Stimulated activated CD8-positive, alpha-beta memory T cell treated with anti-CD3 and anti-CD28 coated beads, Interleukin-4, amount 100 ng/mL, for 48 hours (primary cell): ENCODE results near the gene PDE1C.
"Not testable (repeated sequence)": the region's sequence is repeated elsewhere in the genome, so short reads cannot be mapped to it uniquely, and the experiment has no call there.

Experiments
- DNase-seq: peaks from one replicate; pipeline ENCODE4 v3.0.0-alpha.2; 2020

The PDE1C gene

DNA sequence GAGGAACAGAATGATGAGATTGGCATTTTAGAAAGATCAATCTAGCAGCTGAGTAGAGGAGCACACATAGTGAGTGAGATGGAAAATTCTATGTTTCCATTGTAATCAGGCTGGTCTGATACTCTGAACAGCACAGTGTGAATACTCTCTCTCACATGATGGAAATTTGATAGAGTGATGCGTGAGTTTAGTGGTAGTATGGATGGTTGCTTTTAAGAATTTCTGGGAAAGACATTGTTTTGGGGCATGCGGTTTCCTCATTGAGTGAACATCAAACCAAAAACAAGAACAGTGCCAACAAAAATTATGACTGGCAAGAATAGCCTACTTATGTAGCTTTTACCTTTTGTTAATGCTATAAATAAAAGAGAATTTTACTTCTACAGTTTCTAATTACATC, 183.2 kb downstream of the PDE1C start:
- no peak for DNase-seq

DNA sequence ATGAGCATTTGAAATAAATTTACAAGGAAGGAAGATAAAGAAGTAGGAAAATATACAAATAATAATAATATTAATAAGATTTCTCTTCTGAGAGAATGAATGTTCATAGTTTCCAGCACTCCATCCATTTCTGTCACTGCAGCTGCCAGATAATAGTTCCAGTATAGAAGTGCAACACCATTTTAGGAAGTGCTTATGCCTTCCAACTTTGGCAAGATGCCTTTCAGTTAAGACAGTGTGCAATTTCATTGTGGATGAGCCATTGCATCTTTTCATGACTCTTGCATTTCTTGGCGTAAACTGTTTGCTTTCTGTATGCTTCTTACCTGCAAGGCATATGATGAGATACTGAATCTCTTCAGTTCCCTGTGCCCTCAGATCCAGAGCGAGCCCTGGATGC, 185.0 kb downstream of the PDE1C start:
- no peak for DNase-seq

DNA sequence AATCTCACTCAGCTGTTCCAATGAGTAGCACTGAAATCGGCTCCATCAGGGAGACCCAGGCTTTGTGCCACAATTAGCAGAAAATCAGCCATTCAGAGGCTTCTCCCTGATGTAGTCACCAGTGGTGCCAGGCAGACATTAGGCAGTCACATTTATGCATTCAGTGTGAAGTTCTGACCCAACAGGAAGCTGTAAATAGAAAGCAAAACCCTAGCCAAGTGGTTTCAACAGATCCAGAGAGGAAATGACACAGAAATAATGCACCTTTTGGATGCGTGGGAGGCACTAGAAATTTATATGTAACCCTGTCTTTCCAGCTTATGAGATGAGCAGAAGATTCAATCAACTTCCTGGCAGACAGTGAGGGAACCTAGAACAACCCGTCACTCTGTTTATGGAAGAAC, 186.4 kb downstream of the PDE1C start:
- DNase-seq = no peak

DNA sequence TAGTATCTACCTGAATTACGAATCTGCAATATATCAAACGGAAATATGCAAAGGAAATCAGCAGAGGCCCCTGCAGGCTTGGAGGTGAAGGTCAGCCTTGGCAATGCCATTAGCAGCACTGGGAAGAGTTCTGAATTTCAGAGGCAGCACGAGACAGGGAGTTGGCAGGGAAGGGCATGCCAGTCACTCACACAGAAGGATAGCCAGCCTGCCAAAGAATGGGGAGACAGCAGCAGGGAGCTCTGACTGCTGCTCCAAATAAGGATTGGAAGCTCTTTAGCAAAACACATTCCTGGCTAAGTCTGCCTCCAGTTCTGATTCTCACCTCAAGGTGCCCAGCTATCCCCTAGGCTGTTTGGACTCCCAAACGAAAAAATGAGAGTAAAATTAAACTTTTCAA, 188.0 kb downstream of the PDE1C start:
- DNase-seq = no peak

DNA sequence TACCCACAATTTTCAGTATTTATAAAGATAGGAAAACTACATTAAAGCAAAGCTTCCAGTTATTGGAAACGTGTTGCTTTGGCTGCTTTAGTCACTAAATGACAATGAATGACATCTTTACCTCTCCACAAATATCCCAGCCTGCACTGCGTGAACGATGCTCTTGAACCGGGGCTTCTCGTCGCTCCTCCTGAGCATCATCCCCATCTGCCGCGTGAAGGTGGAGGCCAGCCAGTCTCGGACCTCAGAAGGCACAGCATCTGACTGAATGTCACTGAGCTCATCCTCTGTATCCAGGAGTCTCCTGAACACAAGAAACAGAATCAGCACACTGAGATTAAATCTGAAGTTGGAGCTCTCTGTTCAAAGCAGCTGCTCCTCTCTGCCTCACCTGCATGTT, 191.3 kb downstream of the PDE1C start:
- DNase-seq = no peak

DNA sequence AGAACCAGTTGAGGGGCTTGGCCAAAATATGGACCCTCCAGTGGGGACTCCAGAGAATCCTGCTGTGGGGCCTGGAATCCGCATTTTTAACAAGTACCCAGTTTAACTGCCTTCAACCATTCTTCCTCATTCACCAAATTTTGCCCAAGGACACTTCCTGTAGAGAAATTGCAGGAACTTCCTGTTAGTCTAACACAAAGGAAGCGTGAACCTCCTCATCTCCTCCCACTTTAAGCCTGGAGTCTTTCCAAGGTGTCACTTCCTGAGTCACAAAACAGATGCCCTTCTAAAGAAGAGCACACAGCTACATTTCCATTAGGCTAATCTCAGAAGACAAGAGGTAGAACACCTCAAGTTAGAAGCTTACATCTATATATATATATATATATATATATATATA, 194.8 kb downstream of the PDE1C start:
- no peak for DNase-seq

DNA sequence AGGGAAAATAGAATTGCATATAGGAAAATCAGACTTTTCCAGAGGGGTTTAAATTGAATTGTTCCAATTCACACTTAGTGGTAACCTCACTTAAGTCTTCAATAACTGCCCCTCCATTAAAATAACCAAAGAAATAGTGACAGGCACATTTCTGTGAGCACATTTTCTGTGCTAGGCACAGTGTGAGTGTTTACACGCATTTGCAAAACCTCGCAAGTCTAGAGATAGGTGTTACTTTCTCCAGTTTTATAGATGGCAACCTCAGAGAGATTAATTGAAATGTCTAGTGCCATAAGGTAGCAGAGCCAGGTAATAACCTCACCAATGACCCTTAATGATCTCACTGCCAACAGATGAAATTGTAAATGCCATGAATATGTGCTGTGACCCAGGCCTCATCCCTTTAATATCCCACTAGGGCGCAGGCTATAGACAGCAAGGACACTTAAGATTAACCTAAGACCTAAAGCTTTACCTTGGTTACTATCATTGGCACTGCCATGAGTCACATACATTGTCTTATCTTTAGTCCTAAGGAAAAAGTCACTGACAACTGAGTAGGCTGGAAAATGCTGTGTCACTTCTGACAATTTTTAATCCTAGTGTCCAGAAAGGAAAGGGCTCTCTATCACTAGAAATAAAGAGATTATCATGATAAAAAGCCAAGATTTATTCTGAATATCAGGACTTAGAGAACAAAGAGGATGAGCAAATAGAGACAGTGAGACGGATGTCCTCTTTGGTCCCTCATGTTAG, 195.4 kb downstream of the PDE1C start:
- DNase-seq = no peak

DNA sequence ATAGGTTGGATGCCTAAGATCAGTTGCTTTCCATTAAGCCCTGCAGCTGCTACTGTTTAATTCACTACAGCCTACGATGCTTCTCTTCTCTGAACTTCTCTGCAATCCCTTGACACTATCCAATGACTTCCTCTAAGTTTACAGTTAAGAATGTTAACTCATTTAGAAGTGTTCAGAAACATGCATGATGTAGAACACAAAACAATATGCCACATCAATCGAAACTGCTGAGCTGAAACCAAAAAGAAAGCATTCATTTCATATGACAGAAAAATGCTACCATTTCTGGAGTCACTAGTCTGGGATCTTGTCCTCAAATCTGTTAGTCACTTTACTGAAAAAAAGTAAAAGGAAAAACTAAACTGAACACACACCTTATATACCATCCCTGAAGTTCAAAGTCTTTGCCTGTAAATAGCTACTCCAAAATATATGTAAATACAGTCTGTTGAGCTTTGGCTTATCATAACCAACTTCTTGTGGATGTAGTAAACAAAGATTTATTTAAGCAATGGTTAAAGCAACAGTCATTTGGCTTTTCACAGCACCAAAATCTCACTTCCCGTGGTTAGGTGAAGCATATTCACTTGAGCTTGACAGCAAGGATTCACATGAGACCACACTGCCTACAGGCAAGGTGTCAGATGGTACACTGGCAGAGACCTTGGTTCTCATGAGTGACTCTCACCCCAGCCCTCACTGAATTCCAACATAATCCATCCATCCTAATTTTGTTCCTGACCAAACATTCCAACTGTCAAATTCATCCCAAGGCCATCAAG, 196.2 kb downstream of the PDE1C start:
- no peak for DNase-seq

DNA sequence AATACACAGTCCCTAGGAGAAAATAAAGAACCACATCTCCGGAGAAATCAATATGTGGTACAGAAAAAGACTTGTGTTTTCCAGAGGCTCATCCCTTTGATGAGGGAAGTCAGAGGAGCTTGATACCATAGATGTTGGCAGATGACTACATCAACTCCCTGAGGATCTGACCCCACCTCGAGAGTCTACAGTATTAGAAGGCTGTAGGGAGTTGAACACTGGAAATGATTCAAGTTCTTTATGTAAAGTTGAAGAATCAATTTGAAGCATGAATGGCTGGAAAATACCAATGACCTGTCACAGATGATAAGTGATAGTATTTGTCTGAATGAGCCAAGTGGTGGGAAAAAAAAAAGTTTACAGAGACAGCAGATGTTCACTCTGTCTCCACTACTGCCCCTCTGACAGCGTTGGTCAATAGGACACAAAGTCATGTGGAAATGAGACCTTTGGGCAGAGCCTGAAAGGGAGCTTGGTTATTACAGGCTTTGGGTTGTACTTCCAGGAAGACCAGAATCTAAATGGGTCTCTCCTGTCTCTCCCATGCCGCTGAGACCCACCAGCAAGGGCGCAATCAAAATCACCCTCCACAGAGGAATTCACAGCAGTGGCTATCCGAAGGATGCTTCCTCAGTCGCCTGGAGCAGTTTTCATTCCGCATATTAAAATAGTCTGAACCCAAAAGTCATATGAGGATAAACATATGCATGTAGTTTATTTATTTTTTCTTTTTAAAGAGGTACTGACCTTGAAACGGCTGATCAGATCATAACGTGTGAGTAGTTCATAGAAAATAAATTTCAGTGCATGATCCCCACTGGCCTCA, 197.4 kb downstream of the PDE1C start:
- no peak for DNase-seq

DNA sequence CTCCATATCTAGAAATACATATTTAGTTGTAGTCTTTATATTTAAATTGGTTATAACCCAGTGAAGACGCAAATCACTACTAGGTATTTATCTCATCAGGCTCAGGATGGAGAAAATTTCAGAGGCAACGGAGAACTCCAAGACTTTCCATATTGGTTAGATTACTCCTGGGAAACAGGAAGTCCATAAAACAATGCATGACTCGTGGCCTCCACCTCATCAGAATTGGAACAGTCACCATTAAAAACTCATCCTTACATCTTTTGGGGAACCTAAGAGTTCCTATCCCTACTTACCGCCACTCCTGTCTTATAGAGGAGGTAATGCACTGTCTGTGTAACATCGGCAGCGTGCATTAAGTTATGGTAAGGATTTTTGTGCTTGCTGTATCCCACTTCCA, 205.6 kb downstream of the PDE1C start:
- DNase-seq = no peak

DNA sequence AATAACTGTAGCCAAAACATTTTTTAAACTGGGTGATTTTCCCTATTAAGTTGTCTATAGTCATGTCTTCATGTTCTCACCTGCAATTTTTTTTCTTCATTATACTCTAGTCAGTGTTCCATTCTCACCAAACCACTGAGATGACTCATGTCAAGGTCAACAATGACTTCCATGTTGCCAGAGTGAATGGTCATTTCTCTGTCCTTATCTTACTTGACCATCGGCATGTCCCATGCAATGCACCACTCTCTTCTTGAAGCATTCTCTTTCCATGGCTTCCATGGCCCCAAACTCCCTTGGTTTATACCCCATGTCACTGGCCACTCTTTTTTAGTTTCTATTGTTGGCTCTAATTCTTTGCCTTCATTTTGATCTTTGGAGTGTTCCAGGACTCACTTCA, 209.3 kb downstream of the PDE1C start:
- DNase-seq = no peak

DNA sequence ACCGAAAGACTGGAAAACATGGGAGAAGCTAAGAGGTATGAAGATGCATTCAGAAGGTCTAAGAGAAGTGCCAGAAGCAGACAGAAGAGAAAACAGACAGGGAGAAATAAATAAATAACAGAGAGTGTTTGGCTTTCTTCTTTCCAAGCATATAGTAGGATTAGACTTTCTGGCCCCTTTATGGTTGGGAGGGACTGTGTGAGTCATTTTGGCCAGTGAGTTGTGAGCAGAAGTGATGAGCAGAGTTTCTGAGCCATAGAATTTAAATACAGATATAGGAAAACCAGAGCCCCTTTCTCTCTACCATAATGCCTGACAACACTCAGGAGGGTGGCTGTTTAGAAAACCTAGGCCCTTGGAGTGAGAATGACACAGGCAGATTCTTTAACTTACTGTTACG, 212.2 kb downstream of the PDE1C start:
- no peak for DNase-seq

DNA sequence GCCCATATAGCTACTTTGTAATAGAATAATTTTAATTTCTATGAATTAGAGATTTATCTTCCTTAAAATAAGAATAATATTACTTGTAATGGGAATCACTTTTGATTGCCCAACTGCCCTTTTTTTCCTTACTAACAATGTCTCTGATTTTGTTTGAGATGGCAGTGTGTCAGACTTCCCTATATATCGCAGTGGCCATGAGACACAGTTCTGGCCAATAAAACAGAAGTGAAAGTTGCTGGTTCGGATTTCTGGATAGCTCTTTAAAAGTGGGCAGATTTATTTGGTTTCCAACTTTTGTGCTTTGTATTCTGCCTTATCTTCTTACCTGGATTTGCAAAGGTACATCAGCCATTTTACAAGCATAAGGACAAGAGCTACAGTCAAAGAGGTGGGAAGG, 213.0 kb downstream of the PDE1C start:
- DNase-seq = no peak

DNA sequence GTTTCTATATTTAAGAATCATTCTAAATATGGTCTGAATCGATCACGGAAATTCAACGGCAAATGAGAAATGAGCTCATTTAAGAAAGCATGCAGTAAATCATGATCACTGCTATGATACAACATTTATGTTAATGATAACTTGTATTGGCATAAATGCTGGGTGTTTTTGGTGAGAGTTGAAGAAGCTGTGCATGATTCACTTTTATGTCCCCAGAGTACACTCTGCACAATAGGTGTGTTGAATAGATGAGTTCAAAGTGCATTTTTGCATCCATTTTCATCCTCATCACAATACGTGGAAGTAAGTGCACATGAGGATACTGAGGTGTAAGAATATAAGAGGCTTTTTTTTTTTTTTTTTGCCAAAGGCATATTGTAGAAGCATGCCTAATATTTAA, 213.9 kb downstream of the PDE1C start:
- DNase-seq = no peak

DNA sequence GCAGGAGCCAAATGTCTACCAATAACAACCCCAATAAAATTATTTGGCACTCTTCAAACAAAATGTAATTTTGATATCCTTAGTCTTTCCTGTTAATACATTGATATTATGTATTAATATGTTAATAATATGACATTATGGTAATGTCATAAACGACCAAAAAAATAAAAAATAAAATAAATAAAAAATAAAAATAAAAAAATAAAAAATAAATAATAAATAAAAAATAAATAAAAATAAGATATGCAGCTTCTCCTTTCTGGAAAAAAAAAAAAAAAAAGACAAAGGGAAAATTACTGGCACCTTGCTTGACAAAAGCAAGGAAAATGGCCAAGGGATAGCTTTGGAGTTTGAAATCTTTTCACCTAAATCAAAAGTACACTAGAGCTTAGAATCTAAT, 214.7 kb downstream of the PDE1C start:
- DNase-seq = no peak

DNA sequence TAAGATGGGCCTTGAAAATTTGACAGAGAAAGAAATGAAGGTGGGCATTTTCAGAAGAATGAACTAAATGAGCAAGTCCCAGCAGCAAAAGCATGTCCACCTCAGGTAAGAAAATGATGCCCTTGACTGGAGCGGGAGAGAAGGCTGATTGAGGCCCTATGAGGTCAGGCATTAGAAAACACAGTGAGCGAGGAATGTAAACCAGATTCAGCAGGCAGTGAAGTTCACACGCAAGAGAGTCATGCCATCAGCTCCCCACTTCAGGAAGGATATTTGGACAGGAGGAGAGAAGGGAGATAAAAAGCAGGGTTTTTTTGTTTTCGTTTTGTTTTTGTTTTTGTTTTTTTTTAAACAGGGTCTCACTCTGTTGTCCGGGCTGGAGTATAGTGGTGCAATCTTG, 216.8 kb downstream of the PDE1C start:
- no peak for DNase-seq

DNA sequence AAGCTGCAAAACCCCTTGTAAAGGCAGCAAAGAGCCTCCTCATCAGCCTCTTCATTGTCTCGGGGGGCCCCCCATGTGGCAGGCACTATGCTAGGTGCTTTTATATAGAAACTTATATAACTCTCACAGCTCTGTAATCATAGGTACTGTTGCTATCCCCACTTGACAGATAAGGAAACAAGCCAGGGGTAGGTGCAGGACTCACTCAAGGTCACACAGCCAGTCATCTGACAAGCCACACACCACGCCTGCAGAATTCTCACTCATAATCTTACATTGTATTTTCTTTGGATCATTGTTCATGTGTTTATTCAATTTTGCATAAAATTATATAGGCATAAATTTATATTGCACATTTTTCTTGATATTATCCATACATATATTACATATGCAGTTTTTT, 217.7 kb downstream of the PDE1C start:
- DNase-seq = no peak

DNA sequence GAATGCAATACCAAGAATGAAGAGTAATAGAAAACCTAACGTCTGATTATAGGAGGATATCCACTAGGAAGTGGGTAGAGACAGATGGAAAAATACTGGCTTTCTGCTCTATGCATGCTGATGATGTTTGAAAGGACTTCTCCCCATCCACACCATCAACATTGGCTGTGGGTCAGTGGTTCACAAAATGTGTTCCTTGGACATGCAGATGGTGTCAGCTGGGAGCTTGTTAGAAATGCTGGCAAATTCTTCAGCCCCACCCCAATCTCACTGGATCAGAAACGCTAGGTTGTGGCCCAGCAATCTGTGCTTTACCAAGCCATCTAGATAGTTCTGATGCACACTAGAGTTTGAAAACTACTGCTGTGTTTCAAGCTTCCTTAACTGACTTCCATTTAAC, 219.1 kb downstream of the PDE1C start:
- DNase-seq = no peak

DNA sequence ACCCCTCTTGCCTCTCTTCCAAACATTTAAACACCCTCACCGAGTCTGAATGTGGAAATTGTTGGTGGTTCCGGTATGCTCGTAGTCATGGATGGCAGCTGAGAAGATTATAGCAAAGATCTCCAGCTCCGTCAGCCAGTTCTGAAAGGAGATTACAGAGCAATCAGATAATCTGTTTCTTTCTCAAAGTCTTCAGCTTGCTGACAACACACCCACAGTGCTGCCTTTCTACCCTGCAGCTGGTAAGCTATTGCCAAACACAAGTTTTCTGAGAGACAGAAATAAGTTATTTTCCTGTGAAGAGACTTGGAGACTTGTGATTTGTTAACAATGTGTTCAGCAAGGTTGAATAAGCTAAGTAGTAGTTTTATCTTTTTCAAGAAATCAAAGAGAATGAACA, 219.6 kb downstream of the PDE1C start:
- no peak for DNase-seq

DNA sequence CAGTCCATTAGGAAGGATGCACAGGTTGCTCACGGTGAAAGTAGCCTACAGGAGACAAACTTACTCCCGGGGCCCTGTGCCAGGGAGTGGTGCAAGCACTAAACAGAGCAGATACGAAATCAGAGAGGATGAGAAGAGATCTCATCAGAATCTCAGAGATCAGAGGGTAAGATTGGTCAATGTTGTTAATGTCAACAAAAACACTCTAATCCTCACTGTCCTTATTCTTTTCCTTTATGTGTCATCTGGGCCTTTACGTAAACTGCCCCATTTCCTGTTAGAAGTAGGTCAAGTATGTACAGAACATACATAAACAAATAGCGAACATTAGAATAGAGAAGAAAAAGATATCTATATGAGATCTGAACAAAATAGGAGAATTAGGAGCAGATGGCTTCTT, 220.1 kb downstream of the PDE1C start:
- DNase-seq = no peak

DNA sequence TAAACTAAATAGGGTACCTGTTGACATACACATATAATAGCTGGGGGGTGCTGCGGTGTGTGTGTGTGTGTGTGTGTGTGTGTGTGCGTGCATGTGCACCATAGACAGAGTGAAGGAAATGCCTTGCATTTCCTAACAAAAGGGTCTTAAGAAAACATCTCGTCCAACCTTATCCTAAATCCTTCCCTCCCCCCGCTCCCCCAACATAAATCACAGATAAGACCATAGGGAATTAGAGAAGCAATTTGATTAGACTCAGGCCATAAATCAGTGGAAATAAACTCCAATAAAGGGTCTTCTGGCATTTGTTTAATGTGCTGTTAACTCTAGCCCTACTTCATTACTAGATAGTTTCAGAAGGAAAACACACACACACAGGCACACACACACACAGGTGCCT, 234.7 kb downstream of the PDE1C start:
- no peak for DNase-seq

DNA sequence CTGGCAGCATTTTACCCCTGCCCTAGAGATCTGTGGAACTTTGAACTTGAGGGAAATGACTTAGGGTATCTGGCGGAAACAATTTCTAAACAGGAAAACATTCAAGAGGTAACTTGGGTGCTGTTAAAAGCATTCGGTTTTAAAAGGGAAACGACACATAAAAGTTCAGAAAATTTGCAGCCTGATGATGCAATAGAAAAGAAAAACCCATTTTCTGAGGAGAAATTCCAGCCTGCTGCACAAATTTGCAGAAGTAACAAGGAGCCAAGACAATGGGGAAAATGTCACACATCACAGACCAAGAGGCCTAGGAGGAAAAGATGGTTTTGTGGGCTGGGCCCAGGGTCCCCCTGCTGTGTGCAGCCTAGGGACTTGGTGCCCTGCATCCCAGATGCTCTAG, 236.6 kb downstream of the PDE1C start:
- not testable (repeated sequence) for DNase-seq

DNA sequence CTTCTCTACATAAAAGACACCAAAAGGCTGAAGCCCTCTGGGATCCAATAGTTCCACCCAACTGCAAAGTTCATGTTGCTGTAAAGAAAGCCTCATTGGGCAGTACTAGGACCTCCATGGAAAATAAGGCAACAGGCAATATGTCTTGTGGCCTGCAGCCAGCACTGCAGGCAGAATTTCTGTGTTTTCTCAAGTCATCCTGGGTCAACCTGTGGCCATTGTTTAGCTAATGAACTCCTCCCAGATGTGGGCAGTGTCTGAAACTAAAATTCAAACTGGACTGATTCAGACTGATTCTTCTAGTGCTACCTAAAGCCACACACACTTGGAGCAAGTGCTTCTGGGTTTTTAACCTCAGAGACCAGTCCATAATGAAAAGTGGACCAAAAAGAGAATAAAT, 241.7 kb downstream of the PDE1C start:
- DNase-seq = no peak

DNA sequence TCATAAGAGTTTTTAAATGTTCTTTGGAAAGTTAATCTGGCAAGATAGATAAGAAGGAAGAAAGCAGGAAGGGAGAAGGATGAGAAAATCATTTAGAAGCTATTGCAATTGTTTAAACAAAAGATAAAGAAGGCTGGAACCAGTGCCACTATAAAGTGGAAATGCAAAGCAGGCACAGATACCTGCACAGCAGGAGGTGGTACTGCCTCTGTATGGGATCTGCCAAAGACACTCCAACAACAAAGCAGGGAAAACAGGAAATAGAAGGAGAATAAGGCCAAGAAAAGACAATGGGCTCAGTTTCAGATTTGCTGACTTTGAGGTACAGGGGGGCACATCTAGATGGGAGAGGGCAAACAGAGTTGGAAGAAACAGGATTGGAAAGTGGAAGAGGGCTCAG, 244.6 kb downstream of the PDE1C start:
- no peak for DNase-seq
